Fibroblast of skin of back (primary cell): ENCODE data around the gene SRGAP3.

Experiments used
- DNase-seq: peaks from one replicate; pipeline ENCODE4 v3.0.0-alpha.2; 2013

The SRGAP3 gene

DNA sequence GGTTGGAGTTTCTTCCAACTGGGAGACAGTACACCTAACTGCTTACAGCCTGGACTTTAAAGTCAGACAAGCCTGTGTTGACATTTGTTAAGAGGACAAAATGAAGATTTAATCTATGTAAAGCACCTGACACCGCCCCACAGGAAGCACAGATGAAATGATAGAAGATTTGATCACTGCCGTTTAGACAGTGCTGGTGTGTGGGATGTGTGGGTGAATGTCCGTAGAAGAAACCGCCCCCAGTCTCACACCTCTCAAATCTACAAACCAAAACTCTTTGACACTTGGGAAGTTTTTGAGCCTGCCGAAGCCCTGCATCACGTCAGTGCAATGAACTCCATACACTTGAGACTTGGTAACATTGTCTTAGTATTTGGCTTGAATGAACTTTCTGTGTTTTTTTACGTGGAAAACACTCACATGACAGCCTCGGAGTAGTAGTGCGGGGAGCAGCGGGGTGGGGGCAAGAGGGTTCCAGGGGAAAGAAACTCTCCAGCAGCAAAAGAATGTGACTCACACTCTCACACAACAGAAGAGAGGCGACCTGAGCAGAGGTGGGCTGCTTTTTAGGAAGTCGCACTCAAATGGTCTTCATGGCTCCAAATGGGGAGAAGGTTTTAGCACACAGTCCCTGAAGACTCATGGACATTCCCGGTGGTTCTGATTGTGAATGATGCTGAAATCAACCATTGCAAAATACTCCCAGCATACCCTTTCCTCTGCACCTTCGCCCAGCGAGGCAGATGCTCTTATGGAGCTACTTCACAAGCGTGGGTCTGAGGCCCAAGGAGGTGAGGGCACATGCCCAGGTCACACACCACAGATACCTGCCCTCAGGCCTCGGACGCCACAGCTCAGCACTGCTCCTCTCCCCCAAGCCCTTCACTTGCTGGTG lies 79.2 kb downstream of the SRGAP3 start:
- no peak for DNase-seq

DNA sequence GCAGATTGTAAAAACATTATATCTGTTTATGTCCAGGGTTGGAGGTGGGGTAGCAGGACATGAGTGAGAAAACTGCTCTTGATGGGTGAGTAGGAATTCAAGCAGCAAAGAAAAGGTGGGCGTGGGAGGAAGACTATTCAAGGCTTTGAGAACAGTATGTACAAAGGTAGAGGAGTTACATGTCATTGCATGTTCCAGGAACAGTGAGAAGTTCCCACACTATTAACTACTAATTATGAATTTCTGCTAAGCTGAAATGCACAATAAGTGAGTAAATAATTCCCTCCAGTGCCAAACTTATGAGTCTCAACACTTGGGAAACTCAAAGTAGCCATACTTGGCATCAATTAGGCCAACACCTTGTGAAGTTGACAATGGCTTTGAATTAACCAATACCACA lies 80.1 kb downstream of the SRGAP3 start:
- no peak for DNase-seq

DNA sequence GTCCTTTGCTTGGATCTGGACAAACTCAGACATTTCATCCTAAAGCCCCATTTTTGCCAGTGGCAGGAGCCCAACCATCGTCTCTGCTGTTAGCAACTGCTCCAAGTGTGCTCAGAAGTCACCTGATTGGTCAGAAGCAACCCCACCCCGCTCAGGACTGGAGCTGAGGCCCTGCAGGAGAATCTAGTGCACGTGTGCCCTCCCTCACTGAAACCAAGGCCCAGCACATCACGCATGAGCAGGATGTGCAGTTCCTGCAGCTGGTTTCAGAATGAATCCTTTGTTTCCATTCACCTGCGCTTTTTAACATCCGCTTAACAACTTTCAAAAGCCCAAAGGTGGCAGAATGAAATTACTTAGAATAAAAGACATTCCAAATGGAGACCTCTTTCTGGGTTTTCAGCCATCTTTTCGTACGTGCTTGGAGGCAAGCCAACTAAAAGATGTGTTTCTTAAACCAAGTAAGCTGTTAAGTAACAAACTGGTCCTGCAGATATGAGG lies 81.2 kb downstream of the SRGAP3 start:
- DNase-seq: no peak

DNA sequence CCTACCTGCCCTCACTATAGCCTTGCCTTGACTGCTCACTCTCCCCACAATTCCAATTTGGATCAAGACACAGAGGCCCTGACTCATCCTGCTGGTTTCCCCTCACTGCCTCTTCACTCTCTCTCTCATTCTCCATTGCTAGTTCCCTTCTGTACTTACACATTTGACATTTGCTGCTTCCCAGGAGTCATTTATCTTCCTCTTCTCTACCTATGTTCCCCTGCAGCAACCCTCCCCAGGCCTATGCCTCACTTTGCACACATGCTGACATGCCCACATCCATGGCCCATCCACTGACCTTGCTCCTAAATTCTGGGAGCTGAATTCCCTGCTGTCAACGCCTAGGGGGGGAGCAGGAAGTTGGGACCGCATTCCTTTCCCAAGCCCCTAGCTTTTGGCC lies 82.2 kb downstream of the SRGAP3 start:
- no peak for DNase-seq

DNA sequence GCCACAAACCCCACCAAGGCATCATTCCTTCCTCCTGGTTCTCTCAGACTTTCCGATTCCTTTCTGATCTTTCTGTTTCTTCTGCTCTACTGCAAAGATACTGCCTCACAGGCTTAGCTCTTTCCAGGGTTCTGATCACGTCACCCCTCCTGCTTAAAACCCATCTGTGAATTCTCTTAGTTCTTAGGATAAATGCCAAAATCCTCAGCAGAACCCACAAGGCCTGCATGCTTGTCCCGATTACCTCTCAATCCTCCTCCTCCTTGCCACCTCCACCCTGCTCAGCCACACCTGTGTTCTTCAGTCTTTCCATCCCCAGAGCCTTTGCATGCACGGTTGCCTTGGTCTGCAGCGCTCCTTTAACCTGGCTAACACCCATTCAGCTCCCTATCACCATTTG lies 84.0 kb downstream of the SRGAP3 start:
- DNase-seq: no peak

DNA sequence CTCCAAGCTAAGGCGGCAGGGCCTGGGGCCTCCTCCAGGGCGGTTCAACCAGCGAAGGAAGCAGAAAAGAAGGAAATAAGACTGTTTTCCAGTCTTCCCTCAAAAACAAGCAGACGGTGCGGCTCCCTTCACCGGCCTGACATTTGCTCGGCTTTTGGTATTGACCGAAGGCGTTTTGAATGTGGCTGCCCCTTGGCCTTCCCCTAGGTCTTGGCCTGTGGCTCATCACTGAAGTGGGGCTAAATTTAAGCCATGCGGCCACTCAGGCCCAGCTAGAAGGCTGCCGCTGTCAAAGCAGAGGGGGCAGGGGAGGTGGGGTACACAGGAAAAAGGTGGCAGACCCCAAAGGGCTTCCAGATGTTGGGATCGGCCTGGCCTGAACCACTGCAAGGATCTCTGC lies 86.2 kb downstream of the SRGAP3 start:
- no peak for DNase-seq

DNA sequence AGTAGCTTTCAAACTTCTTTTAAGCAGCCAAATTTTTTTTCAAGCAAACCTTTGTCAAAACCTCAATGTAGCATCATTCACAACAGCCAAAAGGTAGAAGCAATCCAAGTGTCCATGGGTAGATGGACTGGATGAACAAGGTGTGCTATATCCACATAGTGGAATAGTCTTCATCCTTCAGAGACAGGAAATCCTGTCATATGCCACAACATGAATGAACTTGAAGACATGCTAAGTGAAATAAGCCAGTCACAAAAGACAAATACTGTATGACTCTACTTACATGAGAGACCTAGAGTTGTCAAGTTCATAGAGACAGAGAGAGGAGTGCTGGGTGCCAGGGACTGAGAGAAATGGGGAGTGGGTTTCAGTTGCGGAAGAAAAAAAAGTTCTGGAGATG lies 87.6 kb downstream of the SRGAP3 start:
- DNase-seq: no peak

DNA sequence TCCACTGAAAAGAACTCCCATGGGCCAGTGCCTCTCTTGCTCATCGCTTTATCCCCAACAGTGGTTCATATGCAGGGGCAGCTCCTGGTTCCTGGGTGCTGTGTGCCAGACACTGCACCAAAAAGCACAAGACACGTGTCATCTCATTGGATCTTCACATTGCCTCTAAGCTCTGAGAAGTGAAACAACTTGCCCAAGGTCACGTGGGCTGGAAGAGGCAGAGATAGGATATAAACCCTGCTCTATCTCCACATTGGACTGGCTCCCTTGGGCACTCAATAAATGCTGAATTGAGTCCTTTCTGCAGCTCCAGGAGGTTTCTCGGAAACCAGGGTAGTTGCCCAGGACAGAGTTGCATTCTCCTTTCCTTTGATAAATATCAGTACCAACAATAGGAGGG lies 88.1 kb downstream of the SRGAP3 start:
- DNase-seq: no peak

DNA sequence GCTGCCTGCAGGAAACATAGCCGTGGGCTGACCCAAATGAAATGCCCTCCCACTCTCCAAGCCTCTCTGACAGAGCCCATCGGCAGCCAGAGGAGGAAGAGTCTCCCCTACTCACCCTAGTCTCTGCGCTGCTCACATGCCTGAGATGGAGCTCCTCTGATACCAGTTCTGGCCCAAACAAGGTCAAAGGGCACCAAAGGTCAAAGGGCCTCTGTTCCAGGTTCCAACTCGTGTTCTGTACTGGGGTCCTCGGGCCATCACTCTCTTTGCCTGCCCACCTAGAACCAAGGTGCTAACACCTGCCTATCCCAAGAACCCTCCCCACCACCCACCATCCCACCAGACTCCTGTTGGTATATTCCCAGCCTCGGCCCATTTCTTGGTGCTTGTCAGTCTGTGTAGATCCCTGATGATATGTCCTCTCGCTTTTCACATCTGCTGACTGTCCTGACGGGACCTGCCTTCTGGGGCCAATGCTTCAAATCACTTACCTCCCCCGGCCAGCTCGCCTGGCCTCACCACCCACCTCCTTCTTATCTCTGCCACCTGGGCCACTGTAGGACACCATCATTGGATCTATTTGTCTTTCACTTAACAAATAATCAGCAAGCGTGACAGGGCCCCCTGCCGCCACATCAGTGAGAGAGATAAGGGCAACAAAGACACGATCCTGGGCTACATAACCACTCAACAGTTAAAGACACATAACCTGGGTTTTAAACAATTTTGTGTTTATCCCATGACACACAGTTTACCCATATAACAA lies 90.4 kb downstream of the SRGAP3 start:
- no peak for DNase-seq

DNA sequence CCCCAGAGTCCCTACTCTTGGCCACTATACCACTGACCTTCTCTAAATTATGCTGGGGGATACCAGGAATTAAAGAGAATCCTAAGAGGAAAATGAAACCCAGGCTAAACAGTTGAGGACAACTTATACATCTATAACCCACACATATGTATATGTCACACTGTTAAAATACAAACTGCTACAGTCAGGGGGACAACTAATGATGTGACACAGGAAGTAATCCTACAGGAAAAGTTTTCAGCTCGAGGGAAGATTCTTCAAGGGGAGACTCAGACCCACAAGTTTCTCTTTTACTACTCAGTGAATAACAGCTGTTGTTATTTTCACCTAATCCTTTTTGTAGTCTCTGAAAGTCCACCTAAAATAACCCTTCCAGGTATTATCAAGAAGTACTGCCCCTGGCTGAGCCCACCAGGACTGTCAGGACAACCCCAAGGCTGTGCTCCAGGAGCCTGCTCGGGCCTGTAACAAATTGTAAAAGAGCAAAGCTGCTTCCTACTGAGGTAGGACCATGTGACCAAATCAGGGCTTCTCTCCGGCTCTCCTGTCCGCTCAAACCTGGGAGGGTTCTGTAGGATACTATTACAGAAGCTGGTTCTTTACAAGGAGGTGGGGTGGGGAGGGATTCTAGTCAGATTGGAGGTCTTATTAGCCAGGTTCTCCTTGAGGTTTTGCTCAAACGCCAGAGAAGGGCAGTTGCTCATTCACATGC lies 91.6 kb downstream of the SRGAP3 start:
- DNase-seq: no peak

DNA sequence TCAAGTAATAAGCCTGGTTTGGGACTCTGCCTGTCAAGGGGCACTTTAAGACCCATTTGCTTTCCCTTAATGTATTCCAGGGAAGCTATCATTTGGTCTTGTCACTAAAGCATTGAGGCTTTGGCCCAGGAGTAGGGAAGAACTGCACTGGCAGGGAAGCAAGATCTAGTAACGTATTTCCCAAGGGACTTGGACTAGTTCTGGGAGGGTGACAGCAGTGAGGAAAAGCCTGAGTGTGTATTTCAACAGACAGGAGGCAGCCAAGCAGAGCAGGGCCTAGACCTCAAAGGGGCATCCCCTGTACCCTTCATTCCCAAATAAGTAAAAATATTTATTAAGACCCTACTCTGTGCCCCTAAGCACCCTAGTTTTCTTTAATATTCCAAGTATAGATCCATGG lies 92.8 kb downstream of the SRGAP3 start:
- DNase-seq: no peak

DNA sequence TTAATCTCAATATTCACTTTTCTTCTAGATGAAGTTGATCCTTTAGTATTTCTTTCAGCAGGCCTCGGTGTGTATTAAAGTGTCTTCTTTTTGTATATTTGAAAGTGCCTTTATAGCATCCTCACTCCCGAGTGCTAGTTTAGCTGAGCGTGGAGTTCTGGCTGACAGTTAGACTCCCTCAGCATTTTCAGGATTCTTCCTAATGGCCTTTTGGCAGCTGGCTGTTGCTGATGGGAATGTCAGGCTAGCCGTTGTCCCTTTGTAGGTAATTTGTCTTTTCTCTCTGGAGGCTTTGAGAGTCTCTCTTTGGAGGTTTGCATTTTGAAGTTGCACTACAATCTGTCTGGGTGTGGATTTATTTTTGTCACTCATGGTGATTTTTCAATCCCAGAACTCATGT lies 94.4 kb downstream of the SRGAP3 start:
- no peak for DNase-seq

DNA sequence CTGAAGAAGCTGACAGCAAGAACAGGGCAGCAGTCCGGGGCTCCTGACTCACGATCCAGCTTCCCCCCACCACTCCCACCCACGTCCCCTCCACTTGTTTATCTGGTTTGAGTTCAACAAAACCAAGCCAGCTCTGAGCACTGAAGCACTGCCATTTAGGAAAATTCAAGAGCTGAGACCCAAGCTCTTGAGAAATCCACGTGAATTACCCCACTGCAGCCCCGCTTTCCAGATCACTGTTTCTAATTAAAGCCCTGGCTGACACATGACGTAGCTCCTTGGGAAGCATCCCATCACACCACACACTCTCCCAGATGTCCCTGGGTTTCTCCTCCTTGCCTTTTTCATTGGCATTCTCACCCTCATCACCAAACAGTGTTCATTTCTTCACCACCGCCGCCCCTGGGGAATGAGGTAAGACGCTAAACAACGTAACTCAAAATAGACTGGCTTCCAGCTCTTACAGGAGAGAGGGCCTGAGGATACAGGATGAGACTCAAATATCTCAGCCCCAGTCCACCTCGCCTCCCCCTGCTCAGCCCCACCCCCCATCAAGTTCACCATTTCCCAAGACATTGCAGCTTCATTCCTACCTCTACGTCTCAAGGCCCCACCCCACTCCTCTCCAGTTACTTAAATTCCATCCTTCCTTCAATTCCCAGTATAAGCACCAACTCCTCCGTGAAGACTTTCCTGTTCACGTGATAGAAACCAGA lies 95.4 kb downstream of the SRGAP3 start:
- peak; percentile 48 for DNase-seq

DNA sequence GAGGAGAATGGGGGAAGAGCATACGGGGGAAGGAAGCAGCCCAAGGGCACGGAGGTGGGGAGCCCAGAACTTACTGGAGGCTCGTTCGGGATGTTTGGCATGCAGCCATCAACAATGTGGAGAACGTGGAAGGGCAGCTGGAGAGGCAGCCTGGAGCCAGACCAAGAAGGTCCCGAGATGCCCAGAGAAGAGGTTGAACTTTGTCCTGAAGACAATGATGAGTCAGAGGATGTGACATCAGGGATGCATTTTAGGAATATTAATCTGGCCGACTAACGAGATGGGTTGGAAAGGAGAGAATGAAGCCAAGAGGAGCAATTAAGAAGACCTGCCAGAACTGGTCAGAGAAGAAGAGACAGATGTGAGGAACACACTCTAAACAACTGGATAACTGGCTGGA lies 98.2 kb downstream of the SRGAP3 start:
- no peak for DNase-seq

DNA sequence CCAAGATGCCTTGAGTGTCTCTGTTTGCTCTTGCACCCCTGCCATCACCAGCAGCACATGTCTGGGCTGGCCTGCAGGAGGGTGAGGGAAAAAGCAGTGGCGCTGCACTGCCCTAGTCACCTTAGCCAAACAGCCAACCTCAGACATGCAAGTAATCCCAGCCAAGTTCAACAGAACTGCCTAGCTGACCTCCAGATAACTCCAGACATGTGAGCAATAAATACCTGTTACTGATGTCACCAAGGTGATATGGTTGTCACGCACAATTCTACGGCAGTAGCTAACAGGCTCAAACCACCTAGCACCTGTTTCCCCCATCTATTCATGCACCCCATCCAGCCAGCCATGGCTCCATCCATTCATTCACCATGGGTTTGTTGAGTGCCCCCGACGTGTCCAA lies 99.9 kb downstream of the SRGAP3 start:
- no peak for DNase-seq

DNA sequence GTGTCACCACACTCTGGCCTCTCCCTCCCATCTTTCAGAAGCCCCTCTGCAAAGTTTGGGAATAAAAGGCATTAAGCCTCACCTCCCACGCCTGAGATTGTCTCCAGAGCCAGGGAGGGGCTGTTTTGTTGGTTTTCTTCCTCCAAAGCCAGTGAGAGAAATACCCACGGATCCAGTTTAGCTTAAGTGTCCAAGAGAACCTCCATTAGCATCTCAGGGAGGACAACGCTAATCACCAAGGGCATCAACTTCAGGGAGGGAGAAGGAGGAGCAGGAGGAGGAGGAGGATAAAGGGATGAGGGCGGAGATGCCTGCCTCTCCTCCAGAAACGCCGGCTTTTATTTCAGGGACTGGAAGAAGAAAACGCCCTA lies 101.6 kb downstream of the SRGAP3 start:
- no peak for DNase-seq

DNA sequence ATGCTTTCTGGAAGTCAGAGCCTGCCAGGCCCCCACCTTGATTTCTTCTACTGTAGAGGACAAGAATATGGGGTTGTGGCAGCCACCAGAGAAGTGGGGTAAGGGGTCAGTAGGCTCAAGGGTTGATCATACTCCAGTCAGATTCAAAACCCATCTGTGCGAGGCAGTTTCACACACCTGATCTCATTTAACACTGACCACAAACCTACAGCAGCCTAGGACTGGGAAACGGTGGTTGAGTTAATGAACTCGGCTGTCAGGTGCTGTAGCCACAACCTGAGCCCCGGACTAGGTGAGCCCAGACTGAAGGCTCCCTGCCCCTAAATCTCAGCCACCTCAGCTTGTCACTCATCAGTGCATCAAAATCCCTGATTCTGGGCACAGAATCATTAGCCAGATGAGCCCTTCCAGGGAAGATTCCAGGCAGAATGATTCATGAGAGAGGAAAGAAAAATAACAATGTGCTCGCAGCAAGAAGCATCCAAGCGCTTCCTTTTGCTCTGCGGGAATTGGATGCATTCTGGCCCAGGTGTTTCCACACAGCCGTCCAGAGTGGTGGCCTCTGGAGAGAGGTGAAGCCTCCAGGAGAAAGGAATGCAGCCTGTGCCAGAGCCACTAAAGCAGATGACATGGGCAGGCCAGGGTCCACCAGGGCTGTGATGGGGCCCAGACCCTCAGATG lies 102.1 kb downstream of the SRGAP3 start:
- DNase-seq: no peak

DNA sequence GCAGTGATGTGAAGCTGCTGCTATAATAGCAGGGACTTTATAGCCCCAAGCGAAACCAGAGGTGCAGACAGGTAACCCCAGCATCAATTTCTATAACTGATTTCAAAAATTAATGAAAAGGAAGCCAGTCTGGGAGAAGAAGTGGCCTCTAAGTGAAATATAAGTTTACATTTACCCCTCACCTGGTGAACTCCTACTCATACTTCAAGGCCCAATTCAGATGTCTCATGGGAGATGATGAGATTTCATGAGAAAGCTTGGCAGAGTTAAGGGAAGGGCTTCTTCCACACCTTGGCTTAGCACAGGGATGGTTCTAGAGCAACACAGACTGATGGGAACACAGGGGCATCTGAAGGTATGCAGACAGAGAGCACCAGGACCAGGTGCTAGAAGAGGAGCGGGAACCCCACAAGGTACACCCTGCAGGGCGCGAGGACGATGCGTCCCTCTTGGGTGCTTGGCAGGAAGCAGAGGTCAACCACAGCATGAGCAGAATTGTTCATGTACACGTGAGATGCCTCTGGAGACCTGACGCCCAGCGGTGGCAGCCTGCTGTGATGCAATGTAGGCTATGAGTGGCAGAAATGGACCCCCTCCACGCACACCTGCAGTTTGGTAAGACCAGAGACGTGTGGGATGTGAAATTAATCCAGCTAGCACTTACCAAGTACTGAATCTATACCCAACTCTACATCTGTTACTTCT lies 102.9 kb downstream of the SRGAP3 start:
- no peak for DNase-seq

DNA sequence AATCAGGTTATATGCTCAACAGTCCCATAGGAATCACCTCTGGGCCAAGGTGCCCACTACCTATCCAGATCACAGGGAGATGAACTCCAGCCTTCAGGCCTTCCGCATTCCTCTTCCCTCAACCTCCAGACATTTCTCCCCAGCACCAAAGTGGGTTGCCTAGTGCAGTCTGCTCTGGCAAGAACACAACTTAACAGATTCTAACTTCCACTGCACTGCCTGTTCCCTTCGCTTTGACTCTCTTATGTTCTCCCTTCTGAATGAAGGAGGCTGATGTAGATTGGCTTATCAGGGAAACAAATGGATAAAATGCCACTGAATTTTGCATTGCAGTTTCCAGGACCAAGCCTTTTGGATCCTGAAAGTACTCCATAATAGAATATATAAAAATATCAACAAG lies 106.3 kb downstream of the SRGAP3 start:
- no peak for DNase-seq

DNA sequence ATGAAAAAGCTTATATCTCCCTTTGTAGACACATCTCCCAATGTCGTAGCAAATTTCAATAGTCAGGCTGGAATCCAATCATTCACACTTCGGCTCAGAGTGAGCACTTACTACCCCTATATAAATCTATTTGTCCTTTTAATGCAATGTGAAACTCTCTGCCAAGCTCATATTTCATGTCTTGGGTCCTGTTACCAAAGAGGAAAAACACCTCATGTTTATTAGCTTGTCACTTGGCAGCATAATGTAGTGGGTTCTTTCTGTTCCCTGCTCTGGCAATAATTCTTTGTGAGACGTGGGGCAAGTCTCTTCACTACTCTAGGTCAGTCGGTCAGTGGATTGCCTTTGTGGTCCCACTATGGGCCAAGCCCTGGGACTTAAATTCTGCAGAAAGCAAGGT lies 107.1 kb downstream of the SRGAP3 start:
- no peak for DNase-seq

DNA sequence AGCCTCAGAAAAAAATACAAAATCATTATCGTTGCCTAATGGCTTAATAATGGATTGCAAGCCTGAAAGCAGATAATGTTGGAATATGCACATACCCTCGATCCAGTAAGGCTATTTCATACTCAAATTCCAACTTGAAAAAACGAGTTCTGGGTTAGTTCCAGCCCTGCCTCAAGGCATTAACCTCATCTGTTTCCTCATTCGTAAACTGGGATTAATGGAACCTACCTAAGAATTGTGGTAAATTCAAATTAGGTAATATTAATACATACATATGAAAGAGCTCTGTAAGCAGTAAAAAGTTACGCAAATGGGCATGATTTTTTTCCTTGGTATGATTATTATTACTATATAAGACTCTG lies 107.5 kb downstream of the SRGAP3 start:
- DNase-seq: no peak
